ENCODE data around the gene P4HB.

The P4HB gene

DNA sequence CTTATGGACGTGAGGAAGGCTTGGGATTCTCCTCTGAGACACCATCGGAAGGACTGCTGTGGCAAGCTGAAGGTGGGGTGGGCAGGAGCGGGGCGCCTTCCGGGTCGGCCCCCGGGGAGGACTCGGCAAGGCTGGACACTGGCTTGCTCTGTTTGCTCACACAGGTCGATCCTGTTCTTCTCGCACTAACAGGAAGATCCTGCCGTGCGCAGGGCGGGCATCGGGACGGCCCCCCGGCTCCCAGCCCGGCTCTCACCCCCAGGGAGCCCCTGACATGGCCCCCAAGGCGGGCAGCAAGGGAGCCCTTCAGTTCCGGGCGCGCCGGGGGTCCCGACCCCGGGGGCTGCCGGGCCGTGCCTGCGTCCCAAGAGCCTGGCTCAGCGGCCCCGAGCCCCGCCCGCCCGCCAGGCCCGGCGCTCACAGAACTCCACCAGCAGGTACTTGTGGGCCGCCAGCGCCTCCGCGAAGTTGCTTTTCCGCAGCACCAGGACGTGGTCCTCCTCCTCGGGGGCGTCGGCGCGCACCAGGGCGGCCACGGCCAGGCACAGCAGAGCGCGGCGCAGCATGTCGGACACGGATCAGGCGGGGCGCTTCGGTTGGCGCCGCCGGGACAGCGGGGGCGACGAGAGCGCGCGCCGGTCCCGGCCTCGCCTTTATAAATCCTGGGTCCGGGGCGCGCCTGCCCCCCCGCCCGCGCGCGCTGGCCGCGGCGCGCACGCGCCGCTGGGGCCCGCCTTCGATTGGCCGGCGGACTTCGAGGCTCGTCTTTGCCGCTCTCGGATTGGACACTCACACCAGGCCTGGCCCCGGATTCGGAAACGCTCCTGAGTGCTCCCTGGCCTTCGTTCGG, at the start of gene P4HB:
Gene P4HB (minus strand): TSS at position 630 of the 850 bp plus-strand sequence. CDS start 64 bp downstream, at position 566.
- DNase-seq, result no peak

DNA sequence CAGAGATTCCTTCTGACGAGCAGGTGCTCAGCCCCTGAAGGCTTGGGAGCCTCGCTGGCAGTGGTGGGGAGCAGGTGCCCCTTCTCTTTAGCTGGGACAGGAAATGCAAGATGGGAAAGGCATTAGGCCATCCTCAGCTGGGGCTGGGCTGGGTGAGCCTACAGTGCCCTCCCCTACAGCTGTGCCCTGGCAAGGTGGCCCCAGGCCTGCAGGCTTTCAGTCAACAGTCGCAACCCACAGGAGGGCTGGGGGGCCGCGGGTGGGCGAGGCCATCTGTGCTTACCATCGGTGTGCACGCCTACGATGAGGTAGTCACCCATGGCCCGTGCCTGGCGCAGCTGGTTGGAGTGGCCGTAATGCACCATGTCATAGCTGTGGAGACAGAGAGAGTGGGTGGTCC, 48.9 kb upstream of the P4HB start:
- DNase-seq, result no peak

DNA sequence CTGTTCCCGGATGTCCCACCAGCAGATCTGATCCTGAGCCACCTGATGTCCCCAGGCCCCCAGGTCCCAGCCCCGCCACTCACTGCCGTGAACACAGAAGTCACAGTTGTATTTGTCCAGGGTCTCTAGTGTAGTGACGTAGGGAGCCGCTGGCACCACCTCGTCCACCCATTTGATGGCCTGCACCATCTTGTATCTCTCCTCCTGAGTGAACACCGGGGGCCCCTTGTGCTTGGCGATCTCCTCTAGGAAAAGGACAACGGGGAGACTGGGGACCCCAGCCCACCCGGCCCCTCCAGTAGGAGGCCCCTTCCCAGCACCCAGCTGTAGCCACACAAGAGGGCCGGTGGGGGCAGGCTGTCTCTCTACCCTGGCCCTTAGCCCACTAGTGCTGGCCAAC, 48.5 kb upstream of the P4HB start:
- DNase-seq, result no peak

DNA sequence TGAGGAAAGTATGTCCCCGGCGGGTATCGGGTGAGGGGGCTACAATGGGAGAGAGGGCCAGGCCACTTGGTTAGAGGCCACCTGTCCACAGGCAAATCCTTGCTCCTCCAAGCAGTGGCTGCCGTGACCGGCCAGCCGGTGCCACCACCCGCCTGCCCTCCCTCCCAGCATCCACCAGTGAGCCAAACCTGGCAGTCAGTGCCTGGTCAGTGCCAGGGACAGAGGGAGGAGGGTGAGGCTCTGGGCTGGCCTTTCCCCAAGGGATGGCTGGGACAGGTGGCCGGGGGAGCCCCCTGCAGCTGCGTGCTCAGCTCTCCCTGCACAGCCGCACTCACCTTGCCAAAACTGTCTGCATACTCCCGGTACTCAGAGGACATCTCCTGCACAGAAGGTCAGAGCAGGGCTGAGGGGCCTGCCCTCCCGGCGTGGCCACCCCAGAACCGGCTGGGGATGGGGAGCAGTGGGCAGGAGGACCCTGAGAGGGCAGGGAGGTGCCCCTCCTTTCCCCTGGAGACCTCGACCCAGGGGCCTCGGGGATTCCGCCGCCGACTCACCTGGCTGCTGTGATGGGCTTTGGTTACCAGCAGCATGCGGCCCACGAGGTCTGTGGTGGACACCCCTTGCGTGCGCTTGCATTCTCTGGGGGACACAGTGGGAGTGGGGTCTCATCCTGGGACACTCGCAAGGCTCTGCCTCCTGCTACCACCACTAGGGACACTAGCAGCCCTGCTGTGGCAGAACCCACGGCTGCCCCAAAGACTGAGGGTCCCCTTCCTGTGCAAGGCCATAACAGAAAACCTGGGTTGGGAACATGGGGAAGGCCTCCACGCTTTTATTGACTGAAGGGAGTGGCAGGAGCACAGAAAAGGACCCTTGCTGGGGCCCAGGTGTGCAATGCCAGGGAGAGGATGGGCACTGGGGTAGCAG, 47.1 kb upstream of the P4HB start:
- DNase-seq, result no peak

DNA sequence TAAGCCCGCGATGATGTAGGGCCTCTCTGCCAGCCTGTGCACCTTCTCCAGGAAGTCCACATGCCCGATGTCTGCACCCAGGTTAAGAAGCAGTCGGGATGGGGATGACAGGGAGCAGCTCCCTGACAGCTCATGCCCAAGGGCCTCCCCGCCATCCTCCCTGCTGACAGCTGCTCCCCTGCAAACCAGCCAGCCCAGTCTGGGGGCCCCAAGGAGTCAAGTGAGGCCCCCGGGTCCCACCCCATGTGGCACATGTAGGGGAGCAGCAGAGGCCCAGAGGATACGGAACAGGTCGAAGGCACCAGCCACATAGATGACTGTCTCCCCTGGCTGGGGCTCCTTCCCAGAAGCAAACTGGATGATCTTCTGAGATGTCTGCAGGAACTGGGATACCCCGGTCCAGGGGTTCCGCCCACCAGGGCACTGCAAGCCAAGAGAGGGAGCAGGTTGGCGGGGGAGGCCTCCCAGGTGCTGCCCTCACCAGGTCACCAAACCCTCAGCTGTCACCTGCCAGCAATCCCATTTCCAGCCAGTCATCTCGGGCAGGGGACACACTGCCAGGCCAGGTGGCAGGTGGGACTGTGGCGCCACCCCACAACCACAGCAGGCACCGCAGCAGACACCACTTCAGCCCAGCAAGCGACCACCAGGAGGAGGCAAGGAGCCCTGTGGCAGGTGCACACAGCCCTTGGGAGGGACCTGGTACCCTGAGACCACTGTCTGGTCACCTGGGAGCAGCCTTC, 46.3 kb upstream of the P4HB start:
- no peak for DNase-seq

DNA sequence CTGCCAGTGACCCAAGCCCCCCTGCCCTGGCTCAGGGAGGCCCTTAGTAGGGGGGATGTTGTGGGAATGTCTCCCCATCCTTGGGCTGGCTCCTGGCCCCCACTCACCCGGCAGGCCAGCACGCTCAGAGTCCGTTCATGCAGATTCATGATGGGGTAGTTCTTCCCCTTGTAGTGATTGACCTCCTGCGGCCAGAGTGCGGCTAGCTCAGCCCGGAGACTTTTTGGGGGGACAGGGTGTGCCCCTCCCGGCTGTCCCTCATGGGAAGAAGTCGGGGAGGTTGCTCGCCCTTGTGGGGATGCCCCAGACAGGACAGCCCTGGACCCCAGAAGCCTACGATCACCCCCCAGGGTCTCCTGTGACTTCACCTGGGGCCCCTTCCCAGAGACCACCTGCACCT, 45.7 kb upstream of the P4HB start:
- DNase-seq, result no peak

DNA sequence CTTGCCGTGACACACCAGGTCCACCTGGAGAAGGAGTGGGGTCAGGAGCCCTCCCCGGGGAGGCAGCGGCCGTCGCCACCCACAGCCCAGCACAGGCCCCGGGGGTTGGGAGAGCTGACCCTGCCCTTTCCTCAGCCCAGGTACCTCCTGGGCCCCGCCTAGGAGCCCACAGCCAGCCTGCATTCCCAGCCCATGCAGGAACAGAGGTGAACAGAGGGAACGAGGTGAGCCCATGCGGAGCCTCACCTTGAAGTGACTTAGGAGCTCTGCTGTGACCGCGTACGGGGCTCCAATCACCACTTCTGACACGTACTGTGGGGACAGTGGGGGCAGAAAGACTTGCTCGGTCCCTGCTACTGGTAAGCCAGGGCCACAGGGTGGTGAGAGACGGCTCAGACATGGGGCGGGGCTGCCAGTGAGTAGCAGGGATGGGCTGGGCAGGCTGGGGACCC, 45.1 kb upstream of the P4HB start:
- DNase-seq, result no peak

DNA sequence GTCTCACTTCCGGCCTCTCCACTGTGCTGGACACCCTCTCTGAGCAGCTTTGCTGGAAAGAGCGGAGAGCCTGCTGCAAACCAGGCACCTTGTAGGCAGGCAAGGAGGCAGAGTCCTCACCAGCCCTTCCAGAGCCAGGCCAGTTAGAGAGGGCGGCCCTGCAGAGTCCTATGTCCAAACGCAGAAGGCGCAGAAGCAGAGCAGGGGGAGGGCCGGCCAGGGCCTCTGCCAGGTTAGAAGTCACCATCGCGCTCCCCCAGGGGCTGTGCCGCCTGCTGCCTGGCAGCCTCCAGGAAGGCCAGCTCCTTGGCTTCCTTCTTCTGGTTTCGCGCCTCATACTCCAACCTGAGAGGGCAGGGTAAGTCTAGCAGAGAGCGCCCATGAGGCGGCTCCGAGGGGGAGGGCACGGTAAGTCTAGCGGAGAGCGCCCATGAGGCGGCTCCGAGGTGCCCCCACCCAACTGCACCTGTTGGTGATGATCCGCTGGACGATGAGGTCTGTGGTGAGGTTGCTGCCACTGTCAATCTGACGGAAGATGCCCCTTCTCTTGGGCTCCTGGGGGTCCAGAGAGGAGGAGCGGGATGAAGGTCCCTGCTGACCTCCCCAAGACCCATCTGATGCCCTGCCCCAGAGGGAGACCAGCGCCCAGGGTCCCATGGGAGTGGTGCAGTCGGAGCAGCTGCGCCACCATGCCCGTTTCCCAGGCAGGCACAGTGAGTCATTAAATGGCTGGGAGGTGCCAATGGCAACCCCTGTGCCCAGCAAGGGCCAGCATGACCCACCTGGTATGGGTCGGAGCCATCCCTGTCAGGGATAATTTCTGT, 44.5 kb upstream of the P4HB start:
- no peak for DNase-seq

DNA sequence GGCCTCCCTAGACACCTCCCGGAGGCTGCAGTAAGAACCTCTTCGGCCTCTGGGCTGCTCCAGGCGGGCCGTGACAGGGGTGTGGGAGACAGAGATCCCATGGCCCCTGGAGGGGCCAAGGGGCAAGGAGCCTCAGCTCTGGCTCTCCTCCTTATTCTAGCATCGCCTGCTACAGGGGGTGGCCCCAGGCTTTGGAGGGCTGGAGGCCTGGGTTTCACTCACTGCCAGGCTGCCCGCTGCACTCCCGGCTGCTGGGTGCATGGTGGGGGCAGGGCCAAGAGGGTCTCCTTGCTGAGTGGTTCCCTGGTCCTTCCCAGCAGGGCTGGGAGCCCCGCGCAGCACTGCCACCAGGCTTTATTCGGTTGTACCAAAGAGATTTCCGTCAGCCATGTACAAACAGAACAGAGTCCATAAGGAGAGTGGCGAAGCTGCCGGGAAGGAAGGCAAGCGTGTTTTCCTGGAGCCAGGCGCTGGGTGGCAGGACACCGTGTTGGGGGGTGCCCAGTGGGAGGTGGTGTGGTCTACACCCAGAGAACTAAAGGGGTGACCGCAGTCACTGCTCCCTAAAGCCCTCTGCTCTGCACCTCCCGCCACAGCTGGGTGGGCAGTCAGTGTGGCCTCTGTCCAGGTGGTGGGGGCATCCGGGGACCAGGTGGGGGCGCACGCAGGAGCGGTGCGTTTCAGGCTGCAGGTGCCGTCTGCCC, 43.7 kb upstream of the P4HB start:
- no peak for DNase-seq

DNA sequence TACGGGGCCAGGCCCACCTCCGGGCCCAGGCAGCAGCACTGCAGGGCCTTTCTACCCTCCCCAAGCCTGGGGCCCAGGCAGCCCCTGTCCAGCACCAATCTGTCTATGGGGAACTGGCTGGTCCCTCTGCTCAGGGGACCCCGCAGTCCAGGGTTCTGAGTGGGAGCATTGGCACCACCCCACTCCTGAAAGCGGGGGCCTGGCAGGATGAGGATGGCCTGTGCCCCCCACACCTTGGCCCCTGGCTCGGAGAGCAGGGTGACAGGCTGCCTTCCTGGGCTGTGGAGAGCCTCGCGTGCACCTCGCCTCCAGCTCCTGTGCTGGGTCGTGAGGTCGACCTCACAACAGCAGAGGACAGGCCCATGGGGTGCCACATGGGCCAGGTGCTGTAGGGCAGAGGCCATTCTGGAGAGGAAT, 43.1 kb upstream of the P4HB start:
- no peak for DNase-seq

DNA sequence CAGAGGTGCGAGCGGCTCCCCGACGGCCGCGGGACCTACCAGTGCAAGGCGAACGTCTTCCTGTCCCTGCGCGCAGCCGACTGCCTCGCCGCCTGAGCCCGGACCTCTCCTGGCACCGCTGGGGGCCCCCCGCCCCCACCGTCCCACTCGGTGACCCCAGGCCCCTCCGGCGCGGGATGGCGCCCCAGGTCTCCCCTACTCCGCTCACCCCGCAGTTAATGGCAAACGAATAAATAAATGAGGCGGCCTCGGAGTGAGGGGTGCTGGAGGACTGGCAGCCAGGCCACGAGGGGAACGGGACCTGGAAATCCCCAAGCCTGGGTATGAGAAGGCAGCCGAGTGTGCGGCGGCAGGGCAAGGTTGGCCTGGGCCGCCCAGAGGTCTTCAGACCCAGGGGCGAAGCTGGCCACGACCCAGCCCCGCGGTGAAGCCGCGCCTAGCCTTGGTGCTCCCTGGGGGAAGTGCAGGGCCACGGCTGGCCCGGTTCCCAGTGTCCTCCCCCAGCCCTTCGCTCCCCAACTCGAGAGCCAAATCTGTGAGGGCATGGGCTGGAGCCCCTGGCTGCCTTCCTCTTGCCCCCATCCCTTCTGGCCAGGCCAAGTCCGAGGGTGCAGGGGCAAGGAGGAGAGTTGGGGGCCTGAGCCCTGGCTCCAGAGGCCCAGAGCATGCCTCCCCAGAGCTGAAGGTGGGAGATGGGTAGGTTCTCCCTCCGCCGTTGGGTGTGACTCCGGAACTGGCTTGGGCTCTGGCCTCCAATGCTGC, 42.5 kb upstream of the P4HB start:
- no peak for DNase-seq

DNA sequence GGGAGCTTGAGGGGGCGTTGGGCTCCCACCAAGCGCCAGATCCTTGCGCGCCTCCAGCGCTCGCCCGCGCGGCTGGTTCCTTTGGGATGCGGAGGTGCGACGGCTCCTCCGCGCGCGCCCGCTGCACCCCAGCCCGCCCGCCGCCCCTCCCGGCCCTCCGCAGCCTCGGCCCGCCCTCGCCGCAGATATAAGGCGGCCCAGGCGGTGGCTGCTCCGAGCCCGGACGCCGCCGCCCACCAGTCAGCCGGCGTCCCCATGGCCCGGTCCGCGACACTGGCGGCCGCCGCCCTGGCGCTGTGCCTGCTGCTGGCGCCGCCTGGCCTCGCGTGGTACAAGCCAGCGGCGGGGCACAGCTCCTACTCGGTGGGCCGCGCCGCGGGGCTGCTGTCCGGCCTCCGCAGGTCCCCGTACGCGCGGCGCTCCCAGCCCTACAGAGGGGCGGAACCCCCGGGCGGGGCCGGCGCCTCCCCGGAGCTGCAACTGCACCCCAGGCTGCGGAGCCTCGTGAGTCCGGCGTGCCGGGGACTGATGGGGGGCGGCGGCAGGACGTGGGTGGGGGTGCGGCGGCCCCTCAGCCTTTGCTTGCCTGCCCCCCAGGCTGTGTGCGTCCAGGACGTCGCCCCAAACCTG, 41.8 kb upstream of the P4HB start, which contains the start of gene NPB:
Gene NPB (plus strand): TSS at position 216 of the 630 bp plus-strand sequence. CDS start 40 bp downstream, at position 256.
- no peak for DNase-seq

DNA sequence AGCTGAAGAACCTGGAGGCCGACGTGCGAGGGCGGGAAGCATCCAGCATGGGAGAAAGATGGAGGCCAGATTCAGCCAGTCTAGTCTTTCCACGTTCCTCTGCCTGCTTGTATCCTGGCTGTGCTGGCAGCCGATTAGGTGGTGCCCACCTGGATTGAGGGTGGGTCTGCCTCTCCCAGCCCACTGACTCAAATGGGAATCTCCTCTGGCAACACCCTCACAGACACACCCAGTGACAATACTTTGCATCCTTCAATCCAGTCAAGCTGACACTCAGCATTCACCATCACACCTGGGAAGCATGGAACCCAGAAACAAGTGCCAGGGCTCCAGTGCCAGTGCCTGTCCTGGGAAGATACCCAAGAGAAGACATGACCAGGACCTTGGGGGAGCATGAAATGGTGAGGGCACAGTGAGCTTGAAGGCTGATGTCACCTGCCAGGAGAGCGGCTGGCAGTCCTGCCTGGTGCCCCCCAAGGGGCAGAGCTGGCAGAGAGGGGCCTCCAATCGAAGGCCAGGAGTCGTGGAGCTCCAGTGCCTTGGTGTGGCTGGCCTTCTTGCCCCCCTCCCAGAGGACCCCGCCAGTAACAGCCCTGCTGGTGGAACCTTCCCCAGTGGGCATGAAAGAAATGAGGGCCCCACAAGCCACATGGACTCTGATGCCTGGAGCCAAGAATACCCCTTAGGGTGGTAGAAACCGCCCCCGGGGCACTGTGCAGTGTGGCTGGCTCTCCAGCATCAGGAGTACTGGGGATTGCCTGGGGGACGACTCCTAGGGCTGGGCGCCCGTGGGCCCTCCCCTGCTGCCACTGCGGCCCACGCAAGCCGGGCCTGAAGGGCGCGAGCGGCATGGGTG, 41.1 kb upstream of the P4HB start:
- DNase-seq, result no peak

DNA sequence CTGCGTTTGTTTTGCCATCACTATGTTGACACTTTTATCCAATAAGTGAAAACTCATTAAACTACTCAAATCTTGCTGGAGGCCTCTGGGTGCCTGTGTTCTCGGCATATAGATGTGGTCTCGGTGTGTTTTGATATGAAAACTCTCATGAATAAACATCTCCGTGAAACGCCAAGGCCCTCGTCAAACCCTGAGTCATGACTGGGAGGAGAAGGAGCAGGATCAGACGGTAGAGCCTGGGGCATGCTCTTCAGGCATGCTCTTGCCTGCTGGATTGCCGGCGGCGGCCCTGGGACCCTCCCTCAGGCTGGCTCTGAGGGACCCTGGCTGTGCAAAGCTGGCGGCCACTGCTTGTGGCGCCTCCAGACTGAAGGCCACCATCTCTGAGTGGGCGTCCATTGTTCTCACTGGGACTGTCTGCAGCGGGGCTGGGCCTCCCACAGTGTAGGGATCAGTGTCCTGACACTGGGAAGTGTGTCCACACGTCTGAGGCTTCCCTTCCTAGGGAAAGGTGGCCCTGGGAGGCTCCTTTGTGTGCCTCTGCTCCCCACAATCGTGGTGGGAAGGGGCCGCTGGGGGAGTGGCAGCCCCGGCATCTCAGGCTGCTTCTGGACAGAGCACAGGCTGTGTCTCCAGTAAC, 40.0 kb upstream of the P4HB start:
- DNase-seq, result no peak

DNA sequence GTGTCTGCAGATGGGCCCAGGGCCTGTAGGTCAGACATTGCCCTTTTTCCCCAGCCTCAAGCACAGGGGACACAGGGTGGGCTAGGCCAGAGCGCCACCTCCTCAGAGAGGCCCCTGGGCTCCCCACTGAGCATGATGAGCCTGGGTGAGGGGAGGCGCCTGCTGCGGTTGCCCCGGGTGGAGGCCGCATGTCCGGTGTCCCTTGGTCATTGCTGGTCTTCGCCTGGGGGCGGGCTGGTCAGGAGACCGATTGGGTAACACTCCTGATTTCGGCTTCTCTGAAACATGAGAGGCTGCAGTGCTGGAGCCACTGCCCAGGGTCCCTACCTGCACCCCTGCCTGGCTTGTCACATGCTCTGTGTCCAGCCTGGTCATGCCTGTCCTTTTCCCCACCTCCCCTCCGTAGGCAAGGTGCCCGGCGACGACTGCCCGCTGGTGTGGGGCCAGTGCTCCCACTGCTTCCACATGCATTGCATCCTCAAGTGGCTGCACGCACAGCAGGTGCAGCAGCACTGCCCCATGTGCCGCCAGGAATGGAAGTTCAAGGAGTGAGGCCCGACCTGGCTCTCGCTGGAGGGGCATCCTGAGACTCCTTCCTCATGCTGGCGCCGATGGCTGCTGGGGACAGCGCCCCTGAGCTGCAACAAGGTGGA, 39.3 kb upstream of the P4HB start:
- DNase-seq, result no peak

DNA sequence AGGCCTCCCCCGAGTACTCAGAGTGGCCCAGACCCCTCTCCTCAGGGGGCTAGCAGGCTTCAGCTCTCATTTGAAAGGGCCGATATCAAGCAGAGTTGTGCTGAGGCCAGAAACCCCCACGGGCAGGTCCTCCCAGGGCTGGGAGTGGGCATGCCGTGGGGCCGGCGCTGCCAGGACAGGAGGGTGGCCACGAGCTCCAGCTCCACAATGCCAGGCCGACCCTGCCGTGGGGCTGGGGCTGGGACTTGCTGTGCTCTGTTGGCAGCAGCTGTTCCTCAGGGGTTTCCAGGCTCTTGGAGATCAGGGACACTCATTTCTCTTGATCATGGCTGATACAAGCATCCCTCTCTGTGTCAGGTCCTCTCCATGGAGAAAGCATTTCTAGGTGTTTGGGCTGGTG, 38.5 kb upstream of the P4HB start:
- DNase-seq, result no peak

DNA sequence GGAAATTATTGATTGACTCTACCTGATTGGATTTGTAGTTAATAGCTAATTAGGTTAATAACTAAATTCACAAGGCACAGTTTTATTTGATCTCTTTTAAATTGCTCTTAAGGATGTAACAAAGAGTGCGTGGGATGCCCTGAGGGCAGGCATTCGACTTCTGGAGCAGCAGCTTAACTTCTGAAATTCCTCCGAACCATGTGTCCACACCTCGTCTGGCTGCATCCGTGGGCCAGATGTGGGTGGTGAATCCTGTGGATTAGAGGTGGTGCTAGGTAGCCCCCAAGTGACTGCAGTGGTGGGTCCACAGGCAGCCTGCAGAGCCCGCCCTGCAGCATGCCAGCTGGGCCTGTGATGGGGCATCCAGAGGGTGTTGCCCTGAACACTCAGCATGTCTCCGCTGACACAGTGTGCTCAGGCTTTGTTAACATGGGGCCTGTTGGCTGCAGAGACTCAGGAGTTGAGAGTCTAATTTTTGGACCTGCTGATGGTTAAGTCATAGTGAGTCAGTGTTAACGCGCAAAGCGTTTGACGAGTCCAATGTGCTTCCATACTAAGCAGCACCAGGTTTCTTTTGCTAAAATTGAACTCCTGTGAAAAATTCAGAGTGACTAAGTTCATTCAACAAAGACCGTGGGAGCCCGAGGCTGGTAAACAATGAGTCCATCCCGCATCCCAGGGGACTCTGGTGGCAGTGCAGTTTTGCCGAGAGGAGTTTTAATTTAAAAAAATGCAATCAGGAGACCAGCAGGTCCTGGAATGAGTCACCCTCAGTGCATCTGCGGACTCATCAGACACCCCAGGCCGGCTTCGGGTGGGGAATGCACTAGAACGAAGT, 37.9 kb upstream of the P4HB start:
- DNase-seq, result no peak
